ENCODE data around the gene RUBCN. TPM values are rescaled to one million over a fixed set of nuclear protein-coding genes. Genes with fewer than 3 reads are reported as not detected.

RUBCN gene
- total RNA-seq, 4 donors from 2014 or later, result 63.6 to 168 (median 102) TPM

Other genes starting within 250 kb of the RUBCN start
- 10 to 100 TPM; 15.1 to 24.3 (median 18.7) TPM for gene BDH1, start 180.9 kb downstream of the RUBCN start, total RNA-seq
- 10 to 100 TPM; 27.2 to 48.6 (median 41.2) TPM for gene FYTTD1, start 13.0 kb upstream of the RUBCN start, total RNA-seq
- gene LRCH3, start 54.4 kb upstream of the RUBCN start, total RNA-seq, result 10 to 100 TPM; 47.3 to 74.1 (median 70.6) TPM
- 100 to 1,000 TPM; 250 to 531 (median 413) TPM for gene RPL35A, start 213.3 kb upstream of the RUBCN start, total RNA-seq
- 1 to 10 TPM; 5.7 to 9.0 (median 7.1) TPM for gene LMLN, start 223.3 kb upstream of the RUBCN start, total RNA-seq

All from tibial nerve (tissue), 4 donors.